ENCODE data around the gene SKAP1. TPM values are rescaled to one million over a fixed set of nuclear protein-coding genes. Genes with fewer than 3 reads are reported as not detected.
A peak's percentile ranks its signal among the peaks of the same experiment; 100 is the strongest.

Gene SKAP1
- total and polyA plus RNA-seq, 5 donors: 0.38 to 0.77 (median 0.54) TPM; not detected in 1

GRCh38 chr17:48100591-48101011 is 329.4 kb downstream of the SKAP1 start:
- ATAC-seq: peak; percentile 25 to 50
- H3K4me1 ChIP-seq (ENCODE audit: control insufficient read depth, insufficient read depth, low read length): no peaks in the 10 kb centered on the region
- intact Hi-C loops (cut with DNase I): loop anchor here in 1 of 4 donors (10.0 kb wide), 1 partner anchor 76 kb away; no protein-coding TSS in a partner anchor
- H3K9me3 ChIP-seq (ENCODE audit: control insufficient read depth, low read length): no peaks in the 10 kb centered on the region
- H3K27ac ChIP-seq (ENCODE audit: low read length): peak overlapping the region; percentile 93
- no peaks in the 10 kb centered on the region for H3K27me3 ChIP-seq (ENCODE audit: control insufficient read depth, insufficient read depth)
- WGBS: 1% methylated on average over 23 of the region's 23 CpGs
- peak; percentile 55 to 76 (median 74) for DNase-seq
- peak overlapping the region; percentile 97 for H3K4me3 ChIP-seq (ENCODE audit: low read length)

- intact Hi-C loops (cut with DNase I): loop anchor here in 1 of 4 donors (10.0 kb wide), 1 partner anchor 75 kb away; no protein-coding TSS in a partner anchor
- DNase-seq: no peak
- Histone ChIP-seq H3K27me3 (ENCODE audit: control insufficient read depth, insufficient read depth) (no peaks in the 10 kb centered on the region), H3K4me3 (ENCODE audit: low read length) (peak overlapping the region; percentile 97), H3K27ac (ENCODE audit: low read length) (peak overlapping the region; percentile 16), H3K4me1 (ENCODE audit: control insufficient read depth, insufficient read depth, low read length) (no peaks in the 10 kb centered on the region), H3K9me3 (ENCODE audit: control insufficient read depth, low read length) (no peaks in the 10 kb centered on the region)
- ATAC-seq: no peak
- WGBS: 31% methylated on average over 10 of the region's 10 CpGs
These were observed 329.9 kb downstream of the SKAP1 start for GRCh38 chr17:48100160-48100559.

- DNase-seq (no peak), ATAC-seq (no peak)
- Histone ChIP-seq H3K27me3 (ENCODE audit: control insufficient read depth, insufficient read depth) (no peaks in the 10 kb centered on the region), H3K9me3 (ENCODE audit: control insufficient read depth, low read length) (no peaks in the 10 kb centered on the region), H3K27ac (ENCODE audit: low read length) (no peak overlapping the region), H3K4me3 (ENCODE audit: low read length) (no peak overlapping the region), H3K4me1 (ENCODE audit: control insufficient read depth, insufficient read depth, low read length) (no peaks in the 10 kb centered on the region)
- 88% methylated on average over 4 of the region's 4 CpGs for WGBS
- intact Hi-C loops (cut with DNase I): no loop called here
These were observed 334.4 kb downstream of the SKAP1 start for GRCh38 chr17:48095611-48096010.

GRCh38 chr17:48093341-48094045 is 336.5 kb downstream of the SKAP1 start:
- H3K4me3 ChIP-seq (ENCODE audit: low read length): no peak overlapping the region
- no peaks in the 10 kb centered on the region for H3K9me3 ChIP-seq (ENCODE audit: control insufficient read depth, low read length)
- no peaks in the 10 kb centered on the region for H3K4me1 ChIP-seq (ENCODE audit: control insufficient read depth, insufficient read depth, low read length)
- WGBS: 89% methylated on average over 11 of the region's 11 CpGs
- ATAC-seq: no peak
- intact Hi-C loops (cut with DNase I): no loop called here
- H3K27me3 ChIP-seq (ENCODE audit: control insufficient read depth, insufficient read depth): no peaks in the 10 kb centered on the region
- no peak overlapping the region for H3K27ac ChIP-seq (ENCODE audit: low read length)
- no peak for DNase-seq

DNA sequence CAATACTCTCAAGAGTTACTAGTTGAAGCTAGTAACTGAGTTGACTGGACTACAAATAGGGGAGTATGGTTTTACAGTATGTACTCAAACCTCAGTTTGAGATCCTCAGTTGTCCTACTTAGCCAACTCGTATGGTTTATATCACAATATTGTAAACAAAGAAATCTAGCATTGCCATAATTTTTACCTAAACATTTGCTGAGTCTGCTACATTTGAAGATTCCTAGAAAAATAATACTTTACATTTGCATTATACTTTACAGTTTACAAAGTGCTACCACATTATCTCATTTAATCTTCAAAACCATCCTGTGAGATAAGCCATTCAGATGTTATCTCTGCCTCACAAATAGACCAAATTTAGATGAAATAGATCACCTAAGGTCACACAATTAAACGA is 345.1 kb downstream of the SKAP1 start:
- Histone ChIP-seq H3K9me3 (ENCODE audit: control insufficient read depth, low read length) (no peaks in the 10 kb centered on the region), H3K27ac (ENCODE audit: low read length) (no peak overlapping the region), H3K4me1 (ENCODE audit: control insufficient read depth, insufficient read depth, low read length) (peaks cover 5% of the 10 kb centered on the region), H3K4me3 (ENCODE audit: low read length) (no peak overlapping the region), H3K27me3 (ENCODE audit: control insufficient read depth, insufficient read depth) (no peaks in the 10 kb centered on the region)
- DNase-seq (no peak), ATAC-seq (no peak)
- intact Hi-C loops (cut with DNase I): loop anchor here in 1 of 4 donors (5.0 kb wide), 1 partner anchor 42 kb away; no protein-coding TSS in a partner anchor
- WGBS: 54% methylated on average over 2 of the region's 2 CpGs

Small RNA genes lying within 50 kb of the gene (microRNA-seq; reads per million reads assigned to microRNA genes)
- 0 reads per million in 2 donors for gene MIR1203

Other genes with a start within 250 kb of the SKAP1 start
- gene HOXB1, start 100.8 kb upstream of the SKAP1 start, total RNA-seq: not detected
- gene HOXB1, start 100.8 kb upstream of the SKAP1 start, polyA plus RNA-seq: not detected
- 1 to 10 TPM; 2.4 to 9.9 (median 6.0) TPM for gene HOXB2, start 114.9 kb upstream of the SKAP1 start, total RNA-seq
- 5.5 TPM for gene HOXB2, start 114.9 kb upstream of the SKAP1 start, polyA plus RNA-seq
- gene HOXB4, start 148.1 kb upstream of the SKAP1 start, total RNA-seq: 1 to 10 TPM in 1 of 4 donors, under 1 TPM in 3; 0.38 to 1.1 (median 0.52) TPM
- 1.1 TPM for gene HOXB4, start 148.1 kb upstream of the SKAP1 start, polyA plus RNA-seq
- 1 to 10 TPM; 1.2 to 2.3 (median 2.2) TPM for gene HOXB3, start 160.0 kb upstream of the SKAP1 start, total RNA-seq
- gene HOXB3, start 160.0 kb upstream of the SKAP1 start, polyA plus RNA-seq: 2.8 TPM
- gene HOXB5, start 163.6 kb upstream of the SKAP1 start, total RNA-seq: under 1 TPM in 3 of 4 donors, not detected in 1; 0.12 to 0.37 (median 0.14) TPM
- gene HOXB5, start 163.6 kb upstream of the SKAP1 start, polyA plus RNA-seq: 0.14 TPM
- gene HOXB6, start 174.8 kb upstream of the SKAP1 start, total RNA-seq: 1 to 10 TPM in 2 of 4 donors, under 1 TPM in 2; 0.74 to 1.8 (median 1.0) TPM
- gene HOXB6, start 174.8 kb upstream of the SKAP1 start, polyA plus RNA-seq: 1.1 TPM
- gene HOXB7, start 180.8 kb upstream of the SKAP1 start, total RNA-seq: under 1 TPM; 0.50 to 0.80 (median 0.59) TPM
- 0.48 TPM for gene HOXB7, start 180.8 kb upstream of the SKAP1 start, polyA plus RNA-seq
- gene HOXB8, start 185.1 kb upstream of the SKAP1 start, total RNA-seq: not detected
- not detected for gene HOXB8, start 185.1 kb upstream of the SKAP1 start, polyA plus RNA-seq
- gene HOXB9, start 196.1 kb upstream of the SKAP1 start, total RNA-seq: not detected
- 0.02 TPM for gene HOXB9, start 196.1 kb upstream of the SKAP1 start, polyA plus RNA-seq